ENCODE results near the gene TAOK2.

GRCh38 chr16:29925781-29926710 lies 47.6 kb upstream of the TAOK2 start, which contains the start of gene KCTD13:
- TF ChIP-seq UBTF (CRISPR knock-in tag; IDR thresholded peaks at IDR 0.05): peak; percentile 80
- TF ChIP-seq MXD3 (CRISPR knock-in tag; IDR thresholded peaks at IDR 0.05): peak; percentile 95; the same call in 1 of the 2 replicates
- TF ChIP-seq SMC3 (IDR thresholded peaks at IDR 0.05; ENCODE audit: low read length): no peak
- peak; percentile 75 for TF ChIP-seq ZNF335 (CRISPR knock-in tag; IDR thresholded peaks at IDR 0.05)
- TF ChIP-seq EZH2 (conservative IDR thresholded peaks at IDR 0.05; ENCODE audit: low read depth, low read length): no peak
- peak; percentile 67 for TF ChIP-seq CBFB (CRISPR knock-in tag; IDR thresholded peaks at IDR 0.05)
- TF ChIP-seq MXD4 (CRISPR knock-in tag; IDR thresholded peaks at IDR 0.05): peak; percentile 61
- peak; percentile 55 for TF ChIP-seq RAD21 (CRISPR knock-in tag; IDR thresholded peaks at IDR 0.05)
- peak; percentile 98 for TF ChIP-seq POLR2AphosphoS5 (IDR thresholded peaks at IDR 0.05; ENCODE audit: low read depth, low read length)
- peak; percentile 79 to 99 for TF ChIP-seq POLR2A (IDR thresholded peaks at IDR 0.05; ENCODE audit: insufficient read depth in 1 of 2, low read depth in 2 of 2, low read length in 2 of 2)
- TF ChIP-seq MLX (CRISPR knock-in tag; IDR thresholded peaks at IDR 0.05): no peak
- TF ChIP-seq JUND (CRISPR knock-in tag; IDR thresholded peaks at IDR 0.05): peak; percentile 67; the same call in 1 of the 2 replicates
- no peak for TF ChIP-seq ARNT (IDR thresholded peaks at IDR 0.05)

Measured in HepG2 (cell line).